HG03175 (cell line): ENCODE data around the gene TMA16.
"Not testable (repeated sequence)": the region's sequence is repeated elsewhere in the genome, so short reads cannot be mapped to it uniquely, and the experiment has no call there.

ENCODE experiments used
- ATAC-seq: cut with Tn5 transposase; IDR thresholded peaks from one replicate; pipeline ENCODE4 v1.9.1; 2021; ENCODE audit warnings: mild to moderate bottlenecking, moderate library complexity; ENCODE audit not compliant: unreplicated experiment

TMA16 gene

DNA sequence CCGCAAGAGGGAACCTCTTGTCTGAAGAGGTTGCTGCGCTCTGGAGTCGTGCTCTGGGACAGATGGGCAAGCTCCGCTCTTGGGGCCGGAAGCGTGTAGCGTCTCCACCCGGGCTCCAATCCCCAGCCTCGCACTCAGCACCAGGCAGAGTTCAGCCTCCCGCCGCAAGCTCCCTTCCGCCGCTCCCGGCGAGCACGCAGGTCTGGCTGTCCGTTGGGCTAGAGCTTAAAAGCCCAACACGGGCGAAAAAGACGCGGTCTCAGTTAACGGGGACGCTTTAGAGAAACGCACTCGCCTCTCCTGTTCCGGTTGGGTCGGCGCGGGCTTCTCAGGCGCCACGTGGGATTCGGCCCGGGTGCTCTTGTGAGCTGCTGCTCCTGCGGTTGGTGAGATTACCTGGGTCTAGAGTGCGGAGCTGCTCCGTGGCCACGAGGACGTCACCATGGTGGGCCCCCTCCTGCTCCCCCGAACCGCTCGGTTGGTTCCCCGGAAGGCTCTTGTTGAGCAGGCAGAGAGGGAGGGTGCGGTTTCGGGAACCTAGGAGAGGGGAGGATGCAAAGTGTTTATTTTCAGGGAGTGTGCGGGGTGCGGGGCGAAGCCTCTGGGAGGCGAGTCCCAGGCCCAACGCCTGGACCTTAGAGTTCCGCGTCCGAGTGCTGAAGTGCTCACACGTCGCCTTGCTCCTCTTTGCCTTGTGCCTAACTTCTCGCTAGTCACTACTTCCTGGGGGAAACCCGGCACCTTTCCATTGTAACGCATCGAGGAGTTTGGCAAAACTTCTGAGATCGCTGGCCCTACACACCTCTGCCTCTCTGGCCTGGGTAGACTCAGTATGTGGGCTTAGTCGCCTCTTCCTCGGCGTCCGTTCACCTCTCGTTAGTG is at the start of gene TMA16:
Gene TMA16, plus strand, starts transcription at position 331 of the 882 bp plus-strand sequence. Its CDS starts 112 bp downstream, at position 443.
- ATAC-seq = peak; percentile 77

DNA sequence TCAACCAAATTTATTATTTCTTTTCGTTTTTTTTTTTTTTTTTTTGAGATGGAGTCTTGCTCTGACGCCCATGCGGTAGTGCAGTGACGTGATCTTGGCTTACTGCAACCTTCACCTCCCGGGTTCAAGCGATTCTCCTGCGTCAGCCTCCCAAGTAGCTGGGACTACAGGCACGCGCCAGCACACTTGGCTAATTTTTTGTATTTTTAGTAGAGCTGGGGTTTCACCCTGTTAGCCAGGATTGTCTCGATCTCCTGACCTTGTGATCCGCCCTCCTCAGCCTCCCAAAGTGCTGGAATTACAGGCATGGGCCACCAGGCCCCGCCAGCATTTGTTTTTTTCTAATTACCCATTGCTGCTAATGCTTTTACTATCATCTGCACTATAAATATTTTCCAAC is 47.5 kb upstream of the TMA16 start:
- not testable (repeated sequence) for ATAC-seq

DNA sequence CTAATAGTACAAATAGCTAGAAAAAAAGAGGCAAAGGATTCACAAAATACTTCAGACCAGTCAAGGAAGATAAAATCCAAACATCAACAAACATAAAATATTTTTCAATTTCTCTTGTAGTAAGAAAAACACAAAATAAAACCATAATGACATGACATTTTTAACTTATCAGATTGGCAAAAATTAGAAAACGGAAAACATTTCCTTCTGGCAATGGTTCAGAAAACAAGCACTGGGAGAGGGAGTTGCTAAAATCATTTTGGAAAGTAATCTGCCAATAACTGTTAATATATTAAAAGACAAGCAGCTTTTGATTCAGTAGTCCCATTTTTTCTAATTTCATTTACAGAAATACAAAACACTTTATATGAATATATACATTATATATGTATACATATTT is 47.0 kb upstream of the TMA16 start:
- ATAC-seq = no peak

DNA sequence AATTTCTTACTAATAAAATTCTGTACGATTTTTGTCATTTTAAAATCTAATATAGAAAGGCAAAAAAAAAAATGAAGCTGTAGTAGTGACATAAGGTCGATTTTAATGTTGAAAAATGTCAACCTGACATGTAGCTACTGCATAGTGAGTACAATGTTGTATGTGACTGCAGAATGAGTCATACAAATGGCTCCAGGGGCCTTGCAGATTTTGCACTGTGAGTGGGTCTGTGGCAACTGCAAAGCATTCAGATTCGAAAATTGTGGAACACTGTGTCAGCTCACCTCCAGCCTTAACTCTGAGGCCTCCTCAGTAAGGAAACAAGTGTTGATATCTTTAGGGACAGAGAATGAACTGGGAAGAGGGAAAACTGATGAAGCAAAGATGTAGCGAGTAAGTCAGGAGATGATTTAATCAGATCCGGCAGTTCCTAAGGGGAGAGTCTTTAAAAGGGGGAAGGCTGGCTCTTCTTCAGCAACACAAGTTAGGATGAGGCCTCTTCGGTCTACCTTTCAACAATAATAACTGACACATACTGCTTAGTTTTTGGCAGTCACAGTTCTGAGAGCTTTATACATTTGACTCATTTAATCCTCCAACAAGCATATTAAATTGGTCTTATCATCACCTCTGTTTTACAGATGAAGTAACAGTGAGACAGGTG is 45.8 kb upstream of the TMA16 start:
- ATAC-seq = no peak

- ATAC-seq = no peak
Measured at GRCh38 chr4:163462556-163462955, 31.9 kb upstream of the TMA16 start.

DNA sequence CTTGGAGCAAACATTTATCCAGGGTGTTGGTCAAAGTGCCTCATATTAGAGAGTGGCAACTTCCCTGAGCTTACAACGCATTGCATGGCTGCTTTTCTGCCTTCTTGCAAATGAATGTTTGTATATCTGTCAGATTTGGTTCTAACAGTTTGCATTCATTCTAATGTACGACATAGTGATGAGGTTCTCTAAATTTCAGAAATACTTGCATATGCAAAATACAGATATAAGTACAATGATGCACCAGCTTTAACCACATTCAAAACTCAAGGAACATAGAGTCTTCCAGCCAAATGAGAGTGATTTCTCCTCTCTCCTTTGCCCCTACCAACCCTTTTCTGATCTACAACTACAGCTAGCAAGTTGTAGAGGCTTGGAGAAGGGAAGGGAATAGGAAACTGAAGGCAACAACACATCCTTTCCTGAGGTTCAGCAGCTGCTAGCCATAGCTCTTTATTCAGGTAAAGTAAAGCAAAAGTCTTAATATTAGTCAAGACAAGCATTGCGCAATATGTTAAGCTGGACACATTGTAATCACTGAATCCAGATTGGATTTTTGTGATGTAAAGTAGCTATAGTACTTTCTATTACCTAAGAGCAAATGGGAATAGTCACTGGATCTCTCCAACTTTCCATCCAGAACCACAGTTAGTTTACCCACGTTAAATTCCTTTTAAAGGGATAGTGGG is 27.3 kb upstream of the TMA16 start:
- no peak for ATAC-seq

DNA sequence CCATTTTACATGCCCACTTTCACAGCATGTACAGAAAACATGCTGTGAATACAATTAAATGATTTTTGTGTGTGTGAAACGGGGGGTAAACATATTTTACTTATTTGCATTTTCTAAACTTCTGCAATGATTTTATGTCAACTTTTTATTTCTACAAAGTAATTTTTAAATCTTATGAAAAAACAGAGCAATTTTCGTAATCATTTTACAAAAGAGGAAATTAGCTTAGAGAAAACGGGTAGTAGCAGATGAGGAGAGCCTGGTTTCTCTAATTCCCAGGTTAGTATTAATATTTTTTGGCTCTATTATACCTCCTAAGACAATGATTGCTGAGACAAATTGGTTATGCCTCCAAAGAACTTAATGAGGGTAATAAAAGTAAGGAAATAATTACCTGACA is 24.1 kb upstream of the TMA16 start:
- ATAC-seq = no peak

GRCh38 chr4:163473130-163473529 is 21.4 kb upstream of the TMA16 start:
- ATAC-seq = no peak

- no peak for ATAC-seq
Measured at GRCh38 chr4:163473576-163473975, 20.9 kb upstream of the TMA16 start, which contains the start of gene TKTL2. Gene TKTL2 (minus strand): TSS chr4:163473754. CDS start chr4:163473734, 20 bp downstream.

DNA sequence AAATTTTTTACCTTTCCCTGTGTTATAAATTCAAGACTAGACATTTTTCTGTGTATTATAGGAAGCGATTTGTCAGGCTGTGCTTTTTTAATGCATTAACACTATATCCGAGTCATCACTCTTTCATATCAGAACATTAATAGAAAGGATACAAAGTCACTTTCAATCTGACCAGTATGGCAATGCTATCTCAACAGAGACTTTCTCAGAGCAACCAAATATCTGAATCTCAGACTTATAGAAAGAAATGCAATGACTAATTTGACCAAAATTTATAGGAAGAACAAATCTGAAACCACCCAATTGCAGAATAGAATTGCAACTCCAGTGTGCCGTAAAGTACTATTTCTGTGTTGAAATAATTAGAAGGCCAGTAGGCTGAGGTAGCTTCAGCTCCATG is 20.5 kb upstream of the TMA16 start:
- no peak for ATAC-seq

GRCh38 chr4:163476761-163477438 is 17.6 kb upstream of the TMA16 start:
- ATAC-seq = no peak

GRCh38 chr4:163482190-163482589 is 12.3 kb upstream of the TMA16 start:
- peak; percentile 67 for ATAC-seq

DNA sequence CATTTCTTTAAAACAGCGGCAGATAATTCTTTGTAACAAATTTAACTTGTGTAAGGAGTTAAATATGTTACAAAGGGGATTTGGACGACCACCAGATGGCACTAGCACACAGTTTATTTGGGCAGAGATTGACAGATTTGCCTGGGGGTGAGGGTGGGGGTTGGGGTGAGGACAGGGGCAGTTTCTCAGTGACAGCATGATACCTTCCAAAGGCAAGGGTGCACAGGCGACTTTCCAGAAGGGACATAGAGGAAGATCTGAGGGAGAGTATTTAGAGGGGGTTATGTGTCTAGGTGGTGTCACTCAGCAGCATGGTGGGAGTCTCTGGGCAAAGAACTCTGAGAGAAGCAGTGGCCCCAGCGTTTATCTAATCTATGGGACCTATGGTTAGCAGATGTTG is 9.6 kb upstream of the TMA16 start:
- ATAC-seq = peak; percentile 42

- no peak for ATAC-seq
Measured at GRCh38 chr4:163485589-163485988, 8.9 kb upstream of the TMA16 start.

DNA sequence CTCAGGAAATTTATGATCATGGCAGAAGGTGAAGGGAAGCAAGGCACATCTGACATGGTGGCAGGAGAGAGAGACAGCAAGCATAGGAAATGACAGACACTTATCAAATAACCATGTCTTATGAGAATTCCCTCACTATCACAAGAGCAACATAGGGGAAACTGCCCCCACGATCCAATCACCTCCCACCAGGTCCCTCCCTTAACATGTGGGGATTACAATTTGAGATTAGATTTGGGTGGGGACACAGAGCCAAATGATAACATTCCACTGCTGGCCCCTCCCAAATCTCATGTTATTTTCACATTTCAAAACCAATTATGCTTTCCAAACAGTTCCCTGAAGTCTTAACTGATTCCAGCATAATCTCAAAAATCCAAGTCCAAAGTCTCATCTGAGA is 8.2 kb upstream of the TMA16 start:
- no peak for ATAC-seq

DNA sequence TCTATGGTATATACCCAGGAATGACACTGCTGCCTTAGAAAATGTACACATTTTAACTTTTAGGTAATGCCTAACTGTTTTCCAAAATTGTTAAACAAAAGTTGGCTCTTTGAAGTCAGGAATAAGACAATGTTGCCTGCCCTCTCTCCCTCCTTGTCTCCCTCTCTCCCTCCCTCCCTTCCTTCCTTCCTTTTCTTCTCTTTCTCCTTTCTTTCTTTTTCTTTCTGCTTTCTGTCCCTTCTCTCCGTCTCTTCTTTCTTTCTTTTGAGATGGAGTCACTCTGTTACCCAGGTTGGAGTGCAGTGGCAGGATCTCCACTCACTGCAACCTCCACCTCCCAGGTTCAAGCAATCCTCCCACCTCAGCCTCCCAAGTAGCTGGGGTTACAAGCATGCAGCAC is 4.6 kb upstream of the TMA16 start:
- ATAC-seq = no peak

GRCh38 chr4:163492951-163493504 is 1.5 kb upstream of the TMA16 start:
- ATAC-seq = no peak

DNA sequence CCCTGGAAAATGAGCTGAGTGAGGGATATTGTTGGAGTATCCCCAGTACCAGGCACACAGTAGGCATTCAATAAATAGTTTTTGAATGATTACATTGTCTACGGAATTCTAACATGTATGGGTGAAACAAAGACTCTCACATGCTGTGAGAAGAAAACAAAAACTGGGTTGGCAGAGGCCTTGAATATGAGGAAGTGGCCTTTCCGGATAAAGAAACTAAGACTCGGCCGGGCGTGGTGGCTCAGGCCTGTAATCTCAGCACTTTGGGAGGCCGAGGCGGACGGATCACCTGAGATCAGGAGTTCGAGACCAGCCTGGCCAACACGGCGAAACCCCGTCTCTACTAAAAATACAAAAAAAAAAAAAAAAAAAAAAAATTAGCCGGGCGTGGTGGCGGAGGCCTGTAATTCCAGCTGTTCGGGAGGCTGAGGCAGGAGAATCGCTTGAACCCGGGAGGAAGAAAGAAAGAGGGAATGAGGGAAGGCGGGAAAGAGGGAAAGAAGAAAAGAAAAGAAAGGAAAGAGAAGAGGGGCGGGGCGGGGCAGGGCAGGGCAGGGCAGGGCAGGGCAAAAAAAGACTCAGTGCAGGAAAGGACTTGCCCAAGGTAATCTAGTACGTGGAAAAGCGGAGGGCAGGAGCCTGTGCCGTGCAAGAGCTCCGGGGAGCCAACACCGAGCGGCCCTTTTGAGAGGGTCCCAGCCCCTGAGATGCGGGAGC is 689 bp upstream of the TMA16 start:
- ATAC-seq = peak; percentile 30

DNA sequence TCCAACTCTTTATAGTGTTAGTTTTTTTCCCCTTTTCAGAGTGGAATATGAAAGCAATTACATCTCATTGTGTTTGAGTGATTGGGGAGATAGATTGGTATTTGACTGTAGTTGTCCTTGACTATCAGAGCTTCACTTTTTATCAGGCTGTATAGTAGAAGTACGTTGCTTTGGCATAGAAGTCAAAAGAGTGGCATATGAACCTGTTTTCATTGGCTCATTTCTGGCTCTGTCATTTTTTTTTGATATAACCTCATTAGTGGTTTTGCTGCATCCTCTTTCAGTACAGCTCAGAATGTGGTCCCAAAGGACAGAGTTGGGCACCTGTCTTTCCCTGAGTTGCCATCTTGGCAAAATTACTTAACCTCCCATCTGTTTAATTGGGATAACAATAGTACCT is 1.4 kb downstream of the TMA16 start:
- peak; percentile 33 for ATAC-seq

DNA sequence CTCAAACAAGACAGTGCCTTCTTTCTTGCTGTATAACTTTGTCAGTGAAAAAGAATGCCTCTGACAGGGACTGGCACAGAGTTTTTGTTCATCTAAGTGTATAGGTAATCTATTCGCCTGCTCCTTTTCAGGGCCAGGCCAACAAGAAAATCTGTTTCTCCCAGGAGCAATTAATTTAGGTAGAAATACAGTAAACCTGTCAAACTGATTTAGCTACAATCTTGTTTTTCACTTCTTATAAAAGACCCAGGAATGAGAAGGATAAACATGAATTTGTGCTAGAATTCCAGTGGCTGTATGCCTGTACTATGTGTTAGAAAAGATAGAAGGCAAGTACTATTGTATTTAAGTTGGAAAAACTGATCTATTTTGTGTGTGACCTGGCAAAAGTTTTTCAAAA is 6.1 kb downstream of the TMA16 start:
- no peak for ATAC-seq
